ENCODE measurements around the gene GPC6.

GPC6 gene

GRCh38 chr13:93957371-93957770 is 730.8 kb downstream of the GPC6 start:
- no peak overlapping the region for H4K91ac ChIP-seq (ENCODE audit: low read depth, low read length)
- no peak overlapping the region for H3K4me3 ChIP-seq (ENCODE audit: low read depth, low read length)
- no peak overlapping the region for H4K12ac ChIP-seq (ENCODE audit: low read depth, low read length)
- H3K4me2 ChIP-seq (ENCODE audit: low read length) = no peak overlapping the region
- no peak overlapping the region for H2BK120ac ChIP-seq (ENCODE audit: insufficient read depth, low read length, poor library complexity)
- H3K27me3 ChIP-seq (ENCODE audit: insufficient read depth, low read length) = no peaks in the 10 kb centered on the region
- no peak overlapping the region for H3K9ac ChIP-seq (ENCODE audit: low read length)
- H3K23ac ChIP-seq (ENCODE audit: low read length) = no peak overlapping the region
- peaks cover 0 to 2% of the 10 kb centered on the region in 2 experiments for H3K4me1 ChIP-seq (ENCODE audit: control insufficient read depth in 1 of 2, insufficient read depth in 2 of 2, low read length in 2 of 2)
- no peak overlapping the region for H4K8ac ChIP-seq (ENCODE audit: low read depth, low read length)
- no peak overlapping the region for H2BK5ac ChIP-seq (ENCODE audit: low read depth, low read length, poor library complexity)
- no peak overlapping the region for H2AK5ac ChIP-seq (ENCODE audit: low read length)
- H2BK12ac ChIP-seq (ENCODE audit: low read length) = no peak overlapping the region
- no peak overlapping the region for H3K14ac ChIP-seq (ENCODE audit: low read length)
- H2AFZ ChIP-seq (ENCODE audit: insufficient read depth, low read length, poor library complexity) = no peak overlapping the region
- no peaks in the 10 kb centered on the region for H3K36me3 ChIP-seq (ENCODE audit: control insufficient read depth in 1 of 2, insufficient read depth in 2 of 2, low read length in 2 of 2)
- H3K18ac ChIP-seq (ENCODE audit: low read length) = no peak overlapping the region
- no peaks in the 10 kb centered on the region for H3K79me1 ChIP-seq (ENCODE audit: low read length)
- H3K27ac ChIP-seq (ENCODE audit: low read depth, low read length) = no peak overlapping the region
- no peaks in the 10 kb centered on the region for H3K79me2 ChIP-seq (ENCODE audit: control insufficient read depth, insufficient read depth, low read length, poor library complexity)
- WGBS (ENCODE audit: extremely low coverage, insufficient coverage, insufficient read length) = no CpG with 5 or more reads among the region's 2 CpGs
- no peaks in the 10 kb centered on the region for H3K9me3 ChIP-seq (ENCODE audit: insufficient read depth, low read depth, low read length)
- no peak overlapping the region for H3K4ac ChIP-seq (ENCODE audit: low read depth, low read length)
- no peak for DNase-seq

GRCh38 chr13:93959796-93960533 is 733.4 kb downstream of the GPC6 start:
- Histone ChIP-seq H3K14ac (ENCODE audit: low read length) (no peak overlapping the region), H2AK5ac (ENCODE audit: low read length) (no peak overlapping the region), H4K8ac (ENCODE audit: low read depth, low read length) (no peak overlapping the region), H3K18ac (ENCODE audit: low read length) (no peak overlapping the region), H3K36me3 (ENCODE audit: control insufficient read depth in 1 of 2, insufficient read depth in 2 of 2, low read length in 2 of 2) (no peaks in the 10 kb centered on the region), H4K12ac (ENCODE audit: low read depth, low read length) (no peak overlapping the region), H3K4me1 (ENCODE audit: control insufficient read depth in 1 of 2, insufficient read depth in 2 of 2, low read length in 2 of 2) (peaks cover 0 to 2% of the 10 kb centered on the region in 2 experiments), H3K9me3 (ENCODE audit: insufficient read depth, low read depth, low read length) (no peaks in the 10 kb centered on the region), H2AFZ (ENCODE audit: insufficient read depth, low read length, poor library complexity) (no peak overlapping the region), H3K79me2 (ENCODE audit: control insufficient read depth, insufficient read depth, low read length, poor library complexity) (no peaks in the 10 kb centered on the region), H3K23ac (ENCODE audit: low read length) (peak overlapping the region; percentile 17), H3K9ac (ENCODE audit: low read length) (no peak overlapping the region), H2BK5ac (ENCODE audit: low read depth, low read length, poor library complexity) (no peak overlapping the region), H2BK12ac (ENCODE audit: low read length) (no peak overlapping the region), H4K91ac (ENCODE audit: low read depth, low read length) (no peak overlapping the region), H3K27me3 (ENCODE audit: insufficient read depth, low read length) (no peaks in the 10 kb centered on the region), H3K79me1 (ENCODE audit: low read length) (no peaks in the 10 kb centered on the region), H3K4me2 (ENCODE audit: low read length) (peak overlapping the region; percentile 27), H3K27ac (ENCODE audit: low read depth, low read length) (no peak overlapping the region), H2BK120ac (ENCODE audit: insufficient read depth, low read length, poor library complexity) (no peak overlapping the region), H3K4ac (ENCODE audit: low read depth, low read length) (no peak overlapping the region), H3K4me3 (ENCODE audit: low read depth, low read length) (no peak overlapping the region)
- DNase-seq = no peak
- WGBS (ENCODE audit: extremely low coverage, insufficient coverage, insufficient read length) = no CpG with 5 or more reads among the region's 10 CpGs

GRCh38 chr13:93963266-93964145 is 736.9 kb downstream of the GPC6 start:
- WGBS (ENCODE audit: extremely low coverage, insufficient coverage, insufficient read length) = no CpG with 5 or more reads among the region's 6 CpGs
- H3K27ac ChIP-seq (ENCODE audit: low read depth, low read length) = no peak overlapping the region
- H4K91ac ChIP-seq (ENCODE audit: low read depth, low read length) = no peak overlapping the region
- peak in 1 of 2 donors; percentile 17 for DNase-seq
- H3K4me3 ChIP-seq (ENCODE audit: low read depth, low read length) = no peak overlapping the region
- no peak overlapping the region for H2BK5ac ChIP-seq (ENCODE audit: low read depth, low read length, poor library complexity)
- H3K4me1 ChIP-seq (ENCODE audit: control insufficient read depth in 1 of 2, insufficient read depth in 2 of 2, low read length in 2 of 2) = peaks cover 0 to 2% of the 10 kb centered on the region in 2 experiments
- no peak overlapping the region for H3K9ac ChIP-seq (ENCODE audit: low read length)
- H3K4me2 ChIP-seq (ENCODE audit: low read length) = no peak overlapping the region
- no peak overlapping the region for H4K8ac ChIP-seq (ENCODE audit: low read depth, low read length)
- H3K79me2 ChIP-seq (ENCODE audit: control insufficient read depth, insufficient read depth, low read length, poor library complexity) = no peaks in the 10 kb centered on the region
- H3K23ac ChIP-seq (ENCODE audit: low read length) = no peak overlapping the region
- no peak overlapping the region for H2BK12ac ChIP-seq (ENCODE audit: low read length)
- H3K79me1 ChIP-seq (ENCODE audit: low read length) = no peaks in the 10 kb centered on the region
- no peak overlapping the region for H3K4ac ChIP-seq (ENCODE audit: low read depth, low read length)
- no peak overlapping the region for H2AK5ac ChIP-seq (ENCODE audit: low read length)
- H3K36me3 ChIP-seq (ENCODE audit: control insufficient read depth in 1 of 2, insufficient read depth in 2 of 2, low read length in 2 of 2) = no peaks in the 10 kb centered on the region
- no peak overlapping the region for H3K18ac ChIP-seq (ENCODE audit: low read length)
- no peaks in the 10 kb centered on the region for H3K27me3 ChIP-seq (ENCODE audit: insufficient read depth, low read length)
- no peak overlapping the region for H3K14ac ChIP-seq (ENCODE audit: low read length)
- H2AFZ ChIP-seq (ENCODE audit: insufficient read depth, low read length, poor library complexity) = no peak overlapping the region
- H4K12ac ChIP-seq (ENCODE audit: low read depth, low read length) = no peak overlapping the region
- no peak overlapping the region for H2BK120ac ChIP-seq (ENCODE audit: insufficient read depth, low read length, poor library complexity)
- no peaks in the 10 kb centered on the region for H3K9me3 ChIP-seq (ENCODE audit: insufficient read depth, low read depth, low read length)

GRCh38 chr13:93964146-93964512 is 737.5 kb downstream of the GPC6 start:
- no peak overlapping the region for H2AFZ ChIP-seq (ENCODE audit: insufficient read depth, low read length, poor library complexity)
- H3K79me2 ChIP-seq (ENCODE audit: control insufficient read depth, insufficient read depth, low read length, poor library complexity) = no peaks in the 10 kb centered on the region
- no peak overlapping the region for H3K4me2 ChIP-seq (ENCODE audit: low read length)
- H3K14ac ChIP-seq (ENCODE audit: low read length) = no peak overlapping the region
- no peak overlapping the region for H2AK5ac ChIP-seq (ENCODE audit: low read length)
- no peak overlapping the region for H3K18ac ChIP-seq (ENCODE audit: low read length)
- H3K4me3 ChIP-seq (ENCODE audit: low read depth, low read length) = no peak overlapping the region
- H3K9ac ChIP-seq (ENCODE audit: low read length) = no peak overlapping the region
- no peak overlapping the region for H2BK12ac ChIP-seq (ENCODE audit: low read length)
- no peak overlapping the region for H2BK5ac ChIP-seq (ENCODE audit: low read depth, low read length, poor library complexity)
- WGBS (ENCODE audit: extremely low coverage, insufficient coverage, insufficient read length) = no CpG with 5 or more reads among the region's 2 CpGs
- H3K27me3 ChIP-seq (ENCODE audit: insufficient read depth, low read length) = no peaks in the 10 kb centered on the region
- H3K9me3 ChIP-seq (ENCODE audit: insufficient read depth, low read depth, low read length) = no peaks in the 10 kb centered on the region
- DNase-seq = no peak
- peaks cover 0 to 2% of the 10 kb centered on the region in 2 experiments for H3K4me1 ChIP-seq (ENCODE audit: control insufficient read depth in 1 of 2, insufficient read depth in 2 of 2, low read length in 2 of 2)
- H3K36me3 ChIP-seq (ENCODE audit: control insufficient read depth in 1 of 2, insufficient read depth in 2 of 2, low read length in 2 of 2) = no peaks in the 10 kb centered on the region
- no peak overlapping the region for H4K91ac ChIP-seq (ENCODE audit: low read depth, low read length)
- H3K23ac ChIP-seq (ENCODE audit: low read length) = no peak overlapping the region
- H3K4ac ChIP-seq (ENCODE audit: low read depth, low read length) = no peak overlapping the region
- H4K12ac ChIP-seq (ENCODE audit: low read depth, low read length) = no peak overlapping the region
- H3K27ac ChIP-seq (ENCODE audit: low read depth, low read length) = no peak overlapping the region
- H4K8ac ChIP-seq (ENCODE audit: low read depth, low read length) = no peak overlapping the region
- no peaks in the 10 kb centered on the region for H3K79me1 ChIP-seq (ENCODE audit: low read length)
- no peak overlapping the region for H2BK120ac ChIP-seq (ENCODE audit: insufficient read depth, low read length, poor library complexity)
